MM.1S (cell line): ENCODE data around the gene IGSF6.
"Not testable (repeated sequence)": the region's sequence is repeated elsewhere in the genome, so short reads cannot be mapped to it uniquely, and the experiment has no call there.

Experiments used
- DNase-seq: peaks from one replicate; pipeline ENCODE4 v3.0.0-alpha.2; 2015
- H2AFZ ChIP-seq: fragments of 300-600 bp; sonication (generic); 2 replicates; pipeline ENCODE4 v1.6.0; 2016; ENCODE audit warnings: antibody characterized with exemption, low read length
- H3F3A ChIP-seq: fragments of 300-600 bp; sonication (generic); 2 replicates; pipeline ENCODE4 v1.6.1; 2016; ENCODE audit warnings: mild to moderate bottlenecking, antibody characterized with exemption, low read length, moderate library complexity, mixed read lengths; ENCODE audit not compliant: insufficient read depth
- H3K27ac ChIP-seq: fragments of 300-600 bp; sonication (generic); 2 replicates; pipeline ENCODE4 v1.5.1; 2016; ENCODE audit warnings: mild to moderate bottlenecking, low read length
- H3K27me3 ChIP-seq: fragments of 300-600 bp; sonication (generic); replicated peaks from 2 replicates; pipeline ENCODE4 v1.6.0; 2016; ENCODE audit warnings: low read length; ENCODE audit not compliant: insufficient read depth
- H3K36me3 ChIP-seq: fragments of 300-600 bp; sonication (generic); replicated peaks from 2 replicates; pipeline ENCODE4 v1.6.1; 2016; ENCODE audit warnings: mild to moderate bottlenecking, low read length, mixed read lengths; ENCODE audit not compliant: insufficient read depth
- H3K4me1 ChIP-seq: fragments of 300-600 bp; sonication (generic); 2 replicates; pipeline ENCODE4 v1.6.1; 2016; ENCODE audit warnings: low read length, mixed read lengths
- H3K4me2 ChIP-seq: fragments of 300-600 bp; sonication (generic); 2 replicates; pipeline ENCODE4 v1.6.0; 2016; ENCODE audit warnings: low read depth, low read length
- H3K4me3 ChIP-seq: fragments of 300-600 bp; sonication (generic); 2 replicates; pipeline ENCODE4 v1.5.1; 2016; ENCODE audit warnings: low read length, mixed read lengths
- H3K79me2 ChIP-seq: fragments of 300-600 bp; sonication (generic); 2 replicates; pipeline ENCODE4 v1.6.1; 2016; ENCODE audit warnings: mixed run types, low read length, mixed read lengths
- H3K9ac ChIP-seq: fragments of 300-600 bp; sonication (generic); 2 replicates; pipeline ENCODE4 v1.6.1; 2016; ENCODE audit warnings: low read length, mixed read lengths
- H3K9me2 ChIP-seq: fragments of 300-600 bp; sonication (generic); replicated peaks from 2 replicates; pipeline ENCODE4 v1.6.1; 2016; ENCODE audit warnings: mild to moderate bottlenecking, low read length, mixed read lengths; ENCODE audit not compliant: insufficient read depth
- H3K9me3 ChIP-seq: fragments of 300-600 bp; sonication (generic); replicated peaks from 2 replicates; pipeline ENCODE4 v1.6.1; 2016; ENCODE audit warnings: mild to moderate bottlenecking, low read length, mixed read lengths; ENCODE audit not compliant: insufficient read depth
- H4K20me1 ChIP-seq: fragments of 300-600 bp; sonication (generic); 2 replicates; pipeline ENCODE4 v1.6.1; 2016; ENCODE audit warnings: mild to moderate bottlenecking, low read length, moderate library complexity, mixed read lengths; ENCODE audit not compliant: insufficient read depth
- CTCF ChIP-seq: fragments of 300-600 bp; sonication (generic); IDR thresholded peaks from 2 replicates; pipeline ENCODE4 v1.5.1; 2016; ENCODE audit warnings: antibody characterized with exemption, low read length, mixed read lengths
- EZH2 ChIP-seq: fragments of 300-600 bp; sonication (generic); optimal IDR thresholded peaks from 2 replicates; pipeline ENCODE3; 2017; ENCODE audit warnings: low read depth, mild to moderate bottlenecking, antibody characterized with exemption, low read length, mixed read lengths
- EZH2phosphoT487 ChIP-seq: fragments of 300-600 bp; sonication (generic); IDR thresholded peaks from 2 replicates; pipeline ENCODE4 v1.6.1; 2018; ENCODE audit warnings: antibody characterized with exemption, low read length

Gene IGSF6

GRCh38 chr16:21653571-21653970, 1.2 kb upstream of the IGSF6 start:
- Histone ChIP-seq H3K79me2 (no peaks in the 10 kb centered on the region), H3K27me3 (no peaks in the 10 kb centered on the region), H4K20me1 (no peaks in the 10 kb centered on the region), H3K9me3 (no peaks in the 10 kb centered on the region), H3K4me1 (peaks cover 24% of the 10 kb centered on the region), H3K9ac (no peak overlapping the region), H3K4me2 (no peak overlapping the region), H3K9me2 (no peaks in the 10 kb centered on the region), H2AFZ (no peak overlapping the region), H3K4me3 (no peak overlapping the region), H3K27ac (no peak overlapping the region), H3F3A (peaks cover 20% of the 10 kb centered on the region), H3K36me3 (no peaks in the 10 kb centered on the region)
- no peak for DNase-seq
- TF ChIP-seq EZH2, result no peak
- no peak for TF ChIP-seq CTCF
- no peak for TF ChIP-seq EZH2phosphoT487

- Histone ChIP-seq H3K9ac (no peak overlapping the region), H3K36me3 (no peaks in the 10 kb centered on the region), H3K79me2 (peaks cover 16% of the 10 kb centered on the region), H2AFZ (no peak overlapping the region), H3K4me2 (no peak overlapping the region), H3K9me3 (no peaks in the 10 kb centered on the region), H4K20me1 (no peaks in the 10 kb centered on the region), H3K4me3 (no peak overlapping the region), H3K27me3 (no peaks in the 10 kb centered on the region), H3K4me1 (peaks cover 4% of the 10 kb centered on the region), H3F3A (peaks cover 1% of the 10 kb centered on the region), H3K27ac (no peak overlapping the region), H3K9me2 (no peaks in the 10 kb centered on the region)
- no peak for DNase-seq
- no peak for TF ChIP-seq CTCF
- TF ChIP-seq EZH2phosphoT487, result no peak
Measured at GRCh38 chr16:21651515-21651914, 893 bp downstream of the IGSF6 start.

GRCh38 chr16:21650521-21650920, 1.9 kb downstream of the IGSF6 start:
- Histone ChIP-seq H3K27me3 (no peaks in the 10 kb centered on the region), H3K9me3 (no peaks in the 10 kb centered on the region), H3K4me3 (no peak overlapping the region), H3K9me2 (no peaks in the 10 kb centered on the region), H3K79me2 (peaks cover 24% of the 10 kb centered on the region), H3K9ac (no peak overlapping the region), H3F3A (peaks cover 2% of the 10 kb centered on the region), H3K36me3 (no peaks in the 10 kb centered on the region), H2AFZ (no peak overlapping the region), H4K20me1 (no peaks in the 10 kb centered on the region), H3K4me1 (peaks cover 7% of the 10 kb centered on the region), H3K4me2 (no peak overlapping the region), H3K27ac (no peak overlapping the region)
- no peak for DNase-seq
- TF ChIP-seq EZH2phosphoT487 (no peak), EZH2 (no peak), CTCF (no peak)

GRCh38 chr16:21649826-21650406, 2.5 kb downstream of the IGSF6 start:
- H3K4me3 ChIP-seq, H2AFZ ChIP-seq, H3K9me3 ChIP-seq, DNase-seq, H3K9ac ChIP-seq, H3K4me1 ChIP-seq, H4K20me1 ChIP-seq, H3K36me3 ChIP-seq, H3K4me2 ChIP-seq, H3K27me3 ChIP-seq, H3F3A ChIP-seq, H3K27ac ChIP-seq, H3K9me2 ChIP-seq: not testable (repeated sequence)
- peaks cover 24% of the 10 kb centered on the region for H3K79me2 ChIP-seq
